ENCODE measurements around the gene MCRIP1. TPM values are rescaled to one million over a fixed set of nuclear protein-coding genes. Genes with fewer than 3 reads are reported as not detected.
A peak's percentile ranks its signal among the peaks of the same experiment; 100 is the strongest.

MCRIP1 gene
- total and polyA plus RNA-seq, 9 of the 15 experiments (the other 6 are each of a cell fraction or from before 2014, with no cell fraction given) = 0.39 to 35.8 (median 9.7) TPM

DNA sequence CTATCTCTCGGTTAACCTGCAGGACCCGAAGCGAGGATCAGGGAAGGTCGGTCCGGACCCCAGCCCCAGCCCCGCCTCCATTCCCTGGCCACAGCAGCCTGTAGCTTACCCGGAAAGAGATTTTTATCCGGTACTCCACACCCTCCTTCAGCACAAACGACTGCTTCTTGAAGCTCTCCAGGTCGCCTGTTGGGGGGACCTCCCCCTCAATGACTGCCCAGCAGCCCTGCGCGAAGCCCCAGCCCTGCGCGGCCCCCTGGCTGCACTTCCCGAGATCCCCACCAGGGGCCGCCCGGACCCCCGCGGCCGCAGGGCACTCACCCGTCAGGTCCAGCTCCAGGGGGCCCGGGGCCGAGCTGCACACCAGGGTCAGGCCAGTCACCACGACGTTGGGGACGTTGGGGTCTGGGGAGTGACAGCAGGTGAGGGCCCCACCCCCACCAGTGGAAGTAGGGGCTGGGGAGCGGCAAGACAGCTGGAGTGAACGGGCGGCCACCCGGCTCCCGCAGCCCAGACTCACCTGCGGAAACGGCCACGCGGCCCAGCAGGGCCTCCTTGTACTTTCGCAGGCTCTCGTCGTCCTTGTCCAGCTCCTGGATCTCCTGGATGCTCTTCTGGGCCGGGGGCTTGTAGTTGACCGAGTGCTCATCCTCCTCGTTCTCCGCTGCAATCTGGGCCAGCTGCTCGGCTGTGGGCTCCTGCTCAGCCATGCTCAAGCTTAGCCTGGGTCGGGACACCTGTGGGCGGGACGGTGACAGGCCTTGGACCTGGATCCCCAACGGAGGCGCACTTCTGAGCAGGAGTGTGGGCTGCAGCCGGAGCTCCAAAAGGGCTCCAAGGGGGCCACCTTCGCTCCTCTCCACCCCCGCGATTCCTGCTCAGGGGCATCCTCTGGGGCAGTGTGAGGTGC, 36.4 kb upstream of the MCRIP1 start (continued):
- TF ChIP-seq, protein P1, sequence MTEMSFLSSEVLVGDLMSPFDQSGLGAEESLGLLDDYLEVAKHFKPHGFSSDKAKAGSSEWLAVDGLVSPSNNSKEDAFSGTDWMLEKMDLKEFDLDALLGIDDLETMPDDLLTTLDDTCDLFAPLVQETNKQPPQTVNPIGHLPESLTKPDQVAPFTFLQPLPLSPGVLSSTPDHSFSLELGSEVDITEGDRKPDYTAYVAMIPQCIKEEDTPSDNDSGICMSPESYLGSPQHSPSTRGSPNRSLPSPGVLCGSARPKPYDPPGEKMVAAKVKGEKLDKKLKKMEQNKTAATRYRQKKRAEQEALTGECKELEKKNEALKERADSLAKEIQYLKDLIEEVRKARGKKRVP (CRISPR knock-in tag; IDR thresholded peaks at IDR 0.05) = no peak
- TF ChIP-seq FOXK1 (CRISPR knock-in tag; IDR thresholded peaks at IDR 0.05; ENCODE audit: borderline replicate concordance) = no peak
- no peak for TF ChIP-seq ZNF57 (CRISPR knock-in tag; IDR thresholded peaks at IDR 0.05)
- TF ChIP-seq MED1 (CRISPR knock-in tag; IDR thresholded peaks at IDR 0.05; ENCODE audit: borderline replicate concordance) = no peak
- no peak for TF ChIP-seq ZNF507 (tag; conservative IDR thresholded peaks at IDR 0.05)
- TF ChIP-seq ZC3H8 (IDR thresholded peaks at IDR 0.05) = no peak
- TF ChIP-seq ZSCAN32 (CRISPR knock-in tag; IDR thresholded peaks at IDR 0.05) = no peak
- TF ChIP-seq PTBP1 (IDR thresholded peaks at IDR 0.05; ENCODE audit: low read depth, low read length) = no peak
- TF ChIP-seq PHB2 (IDR thresholded peaks at IDR 0.05; ENCODE audit: low read depth) = no peak
- TF ChIP-seq, protein P2, sequence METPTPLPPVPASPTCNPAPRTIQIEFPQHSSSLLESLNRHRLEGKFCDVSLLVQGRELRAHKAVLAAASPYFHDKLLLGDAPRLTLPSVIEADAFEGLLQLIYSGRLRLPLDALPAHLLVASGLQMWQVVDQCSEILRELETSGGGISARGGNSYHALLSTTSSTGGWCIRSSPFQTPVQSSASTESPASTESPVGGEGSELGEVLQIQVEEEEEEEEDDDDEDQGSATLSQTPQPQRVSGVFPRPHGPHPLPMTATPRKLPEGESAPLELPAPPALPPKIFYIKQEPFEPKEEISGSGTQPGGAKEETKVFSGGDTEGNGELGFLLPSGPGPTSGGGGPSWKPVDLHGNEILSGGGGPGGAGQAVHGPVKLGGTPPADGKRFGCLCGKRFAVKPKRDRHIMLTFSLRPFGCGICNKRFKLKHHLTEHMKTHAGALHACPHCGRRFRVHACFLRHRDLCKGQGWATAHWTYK (CRISPR knock-in tag; IDR thresholded peaks at IDR 0.05) = no peak
- no peak for TF ChIP-seq ARNT (IDR thresholded peaks at IDR 0.05)
- no peak for TF ChIP-seq NFE2L1 (tag; IDR thresholded peaks at IDR 0.05; ENCODE audit: borderline replicate concordance, low read depth)
- TF ChIP-seq, protein P3, sequence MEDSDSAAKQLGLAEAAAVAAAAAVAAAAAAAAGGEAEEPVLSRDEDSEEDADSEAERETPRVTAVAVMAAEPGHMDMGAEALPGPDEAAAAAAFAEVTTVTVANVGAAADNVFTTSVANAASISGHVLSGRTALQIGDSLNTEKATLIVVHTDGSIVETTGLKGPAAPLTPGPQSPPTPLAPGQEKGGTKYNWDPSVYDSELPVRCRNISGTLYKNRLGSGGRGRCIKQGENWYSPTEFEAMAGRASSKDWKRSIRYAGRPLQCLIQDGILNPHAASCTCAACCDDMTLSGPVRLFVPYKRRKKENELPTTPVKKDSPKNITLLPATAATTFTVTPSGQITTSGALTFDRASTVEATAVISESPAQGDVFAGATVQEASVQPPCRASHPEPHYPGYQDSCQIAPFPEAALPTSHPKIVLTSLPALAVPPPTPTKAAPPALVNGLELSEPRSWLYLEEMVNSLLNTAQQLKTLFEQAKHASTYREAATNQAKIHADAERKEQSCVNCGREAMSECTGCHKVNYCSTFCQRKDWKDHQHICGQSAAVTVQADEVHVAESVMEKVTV (CRISPR knock-in tag; IDR thresholded peaks at IDR 0.05) = 0 out of 2 replicates have a peak, but pooled peaks have one; percentile 27
- TF ChIP-seq FOXJ2 (tag; IDR thresholded peaks at IDR 0.05) = no peak
- TF ChIP-seq KHSRP (IDR thresholded peaks at IDR 0.05) = no peak
- TF ChIP-seq, protein P4, sequence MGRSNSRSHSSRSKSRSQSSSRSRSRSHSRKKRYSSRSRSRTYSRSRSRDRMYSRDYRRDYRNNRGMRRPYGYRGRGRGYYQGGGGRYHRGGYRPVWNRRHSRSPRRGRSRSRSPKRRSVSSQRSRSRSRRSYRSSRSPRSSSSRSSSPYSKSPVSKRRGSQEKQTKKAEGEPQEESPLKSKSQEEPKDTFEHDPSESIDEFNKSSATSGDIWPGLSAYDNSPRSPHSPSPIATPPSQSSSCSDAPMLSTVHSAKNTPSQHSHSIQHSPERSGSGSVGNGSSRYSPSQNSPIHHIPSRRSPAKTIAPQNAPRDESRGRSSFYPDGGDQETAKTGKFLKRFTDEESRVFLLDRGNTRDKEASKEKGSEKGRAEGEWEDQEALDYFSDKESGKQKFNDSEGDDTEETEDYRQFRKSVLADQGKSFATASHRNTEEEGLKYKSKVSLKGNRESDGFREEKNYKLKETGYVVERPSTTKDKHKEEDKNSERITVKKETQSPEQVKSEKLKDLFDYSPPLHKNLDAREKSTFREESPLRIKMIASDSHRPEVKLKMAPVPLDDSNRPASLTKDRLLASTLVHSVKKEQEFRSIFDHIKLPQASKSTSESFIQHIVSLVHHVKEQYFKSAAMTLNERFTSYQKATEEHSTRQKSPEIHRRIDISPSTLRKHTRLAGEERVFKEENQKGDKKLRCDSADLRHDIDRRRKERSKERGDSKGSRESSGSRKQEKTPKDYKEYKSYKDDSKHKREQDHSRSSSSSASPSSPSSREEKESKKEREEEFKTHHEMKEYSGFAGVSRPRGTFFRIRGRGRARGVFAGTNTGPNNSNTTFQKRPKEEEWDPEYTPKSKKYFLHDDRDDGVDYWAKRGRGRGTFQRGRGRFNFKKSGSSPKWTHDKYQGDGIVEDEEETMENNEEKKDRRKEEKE (IDR thresholded peaks at IDR 0.05; ENCODE audit: borderline replicate concordance in 1 of 2, control insufficient read depth in 1 of 2, low read depth in 2 of 2, low read length in 1 of 2) = no peak
- TF ChIP-seq HDGF (IDR thresholded peaks at IDR 0.05) = no peak
- TF ChIP-seq L3MBTL2 (IDR thresholded peaks at IDR 0.05) = peak; percentile 41; the same call in 1 of the 2 replicates
- no peak for TF ChIP-seq PPARD (CRISPR knock-in tag; IDR thresholded peaks at IDR 0.05)
- no peak for TF ChIP-seq KLF1 (tag; IDR thresholded peaks at IDR 0.05)
- TF ChIP-seq RBM15 (IDR thresholded peaks at IDR 0.05; ENCODE audit: insufficient read depth, low read length) = no peak
- 0 out of 2 replicates have a peak, but pooled peaks have one; percentile 21 for TF ChIP-seq NR1H2 (CRISPR knock-in tag; IDR thresholded peaks at IDR 0.05)

Data from K562 (cell line).